ENCODE results near the gene TGM4. TPM values are rescaled to one million over a fixed set of nuclear protein-coding genes. Genes with fewer than 3 reads are reported as not detected.

TGM4 gene
- total RNA-seq, 1 donor from 2014 or later, result under 0.01 TPM

DNA sequence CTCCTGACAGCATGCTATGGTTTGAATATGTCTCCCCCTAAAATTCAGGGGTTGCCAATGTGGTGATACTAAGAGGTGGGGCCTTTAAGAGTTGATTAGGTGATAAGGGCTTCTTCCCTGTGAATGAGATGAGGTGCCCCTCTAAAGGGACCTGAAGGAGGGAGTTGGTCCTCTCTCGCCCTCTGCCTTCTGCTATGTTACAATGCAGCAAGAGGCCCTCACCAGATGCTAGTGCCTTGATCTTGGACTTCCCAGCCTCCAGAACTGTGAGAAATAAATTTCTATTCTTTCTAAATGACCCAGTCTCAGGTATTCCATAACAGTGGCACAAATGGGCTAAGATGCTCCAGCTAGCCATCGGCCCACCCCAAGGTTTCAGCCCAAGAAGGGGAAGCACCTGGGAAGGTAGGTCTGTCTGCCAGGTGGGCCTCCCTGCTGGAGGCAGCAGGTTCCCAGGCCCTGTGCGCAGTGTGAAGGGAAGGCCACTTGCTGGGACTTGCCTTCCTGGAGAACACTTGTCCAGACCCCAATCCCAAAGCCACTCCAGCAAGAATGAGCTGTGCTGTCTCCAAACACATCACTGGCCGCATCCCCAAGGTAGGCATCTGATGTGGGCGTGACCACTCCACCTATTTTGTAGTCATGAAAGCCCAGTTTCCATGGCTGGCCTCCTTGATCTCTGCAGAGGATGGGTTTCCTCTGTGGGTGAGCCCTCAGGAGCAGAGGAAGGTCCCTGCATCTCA, 9.0 kb downstream of the TGM4 start:
- no peaks in the 10 kb centered on the region for H3K27me3 ChIP-seq (ENCODE audit: control insufficient read depth, insufficient read depth, low read length)
- no peak overlapping the region for H3K4me3 ChIP-seq (ENCODE audit: low read depth, low read length)
- FAIRE-seq (no peak), DNase-seq (ENCODE audit: low read depth) (peak; percentile 80)
- H3K36me3 ChIP-seq (ENCODE audit: control insufficient read depth, insufficient read depth, low read length), result no peaks in the 10 kb centered on the region
- TF ChIP-seq, protein P1, sequence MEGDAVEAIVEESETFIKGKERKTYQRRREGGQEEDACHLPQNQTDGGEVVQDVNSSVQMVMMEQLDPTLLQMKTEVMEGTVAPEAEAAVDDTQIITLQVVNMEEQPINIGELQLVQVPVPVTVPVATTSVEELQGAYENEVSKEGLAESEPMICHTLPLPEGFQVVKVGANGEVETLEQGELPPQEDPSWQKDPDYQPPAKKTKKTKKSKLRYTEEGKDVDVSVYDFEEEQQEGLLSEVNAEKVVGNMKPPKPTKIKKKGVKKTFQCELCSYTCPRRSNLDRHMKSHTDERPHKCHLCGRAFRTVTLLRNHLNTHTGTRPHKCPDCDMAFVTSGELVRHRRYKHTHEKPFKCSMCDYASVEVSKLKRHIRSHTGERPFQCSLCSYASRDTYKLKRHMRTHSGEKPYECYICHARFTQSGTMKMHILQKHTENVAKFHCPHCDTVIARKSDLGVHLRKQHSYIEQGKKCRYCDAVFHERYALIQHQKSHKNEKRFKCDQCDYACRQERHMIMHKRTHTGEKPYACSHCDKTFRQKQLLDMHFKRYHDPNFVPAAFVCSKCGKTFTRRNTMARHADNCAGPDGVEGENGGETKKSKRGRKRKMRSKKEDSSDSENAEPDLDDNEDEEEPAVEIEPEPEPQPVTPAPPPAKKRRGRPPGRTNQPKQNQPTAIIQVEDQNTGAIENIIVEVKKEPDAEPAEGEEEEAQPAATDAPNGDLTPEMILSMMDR (IDR thresholded peaks at IDR 0.05; ENCODE audit: insufficient read depth, low read length, severe bottlenecking), result no peak

DNA sequence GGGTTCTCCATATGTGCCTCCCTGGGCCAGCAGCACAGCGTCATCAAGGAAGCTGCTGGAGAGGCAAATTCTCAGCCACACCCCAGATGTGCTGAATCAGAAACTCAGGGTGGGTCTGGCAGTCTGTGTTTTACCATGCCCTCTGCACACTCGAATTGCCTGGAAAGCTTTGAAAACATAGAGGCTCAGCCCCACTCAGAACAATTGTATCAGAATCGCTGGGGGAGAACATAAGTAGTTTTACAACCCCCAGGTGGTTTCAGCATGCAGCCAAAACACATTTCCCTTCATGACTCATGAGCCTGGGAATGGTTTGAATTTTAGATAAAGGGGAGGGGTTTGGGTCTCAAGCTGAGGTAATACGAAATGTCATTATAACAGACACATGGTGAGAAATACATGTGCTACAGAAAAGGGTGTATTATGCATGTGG, 9.6 kb downstream of the TGM4 start:
- H3K27me3 ChIP-seq (ENCODE audit: control insufficient read depth, insufficient read depth, low read length), result no peaks in the 10 kb centered on the region
- DNase-seq (ENCODE audit: low read depth) (peak; percentile 94), FAIRE-seq (peak; percentile 96)
- no peaks in the 10 kb centered on the region for H3K36me3 ChIP-seq (ENCODE audit: control insufficient read depth, insufficient read depth, low read length)
- TF ChIP-seq, protein P1 (IDR thresholded peaks at IDR 0.05; ENCODE audit: insufficient read depth, low read length, severe bottlenecking), result no peak
- H3K4me3 ChIP-seq (ENCODE audit: low read depth, low read length), result no peak overlapping the region

DNA sequence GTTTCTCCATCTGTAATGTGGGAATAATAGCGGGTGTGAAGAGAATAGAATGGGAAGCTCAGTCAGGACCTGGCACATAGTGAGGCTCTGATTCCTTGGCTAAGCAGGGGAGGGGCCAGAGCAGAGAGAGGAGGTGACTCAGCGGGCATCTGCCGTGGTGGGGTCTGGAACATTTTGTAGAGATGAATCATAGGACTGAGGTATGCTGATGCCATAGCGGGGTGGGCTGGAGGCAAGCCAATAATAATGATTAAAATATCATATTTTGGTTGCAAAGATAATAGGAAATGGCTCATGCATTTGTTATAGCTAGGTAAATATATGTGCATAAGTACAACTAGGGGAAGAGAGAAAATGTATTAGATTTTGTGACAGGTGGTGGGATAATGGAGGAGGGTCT, 11.2 kb downstream of the TGM4 start:
- no peaks in the 10 kb centered on the region for H3K36me3 ChIP-seq (ENCODE audit: control insufficient read depth, insufficient read depth, low read length)
- no peaks in the 10 kb centered on the region for H3K27me3 ChIP-seq (ENCODE audit: control insufficient read depth, insufficient read depth, low read length)
- TF ChIP-seq, protein P1 (IDR thresholded peaks at IDR 0.05; ENCODE audit: insufficient read depth, low read length, severe bottlenecking), result no peak
- DNase-seq (ENCODE audit: low read depth), result peak; percentile 96
- FAIRE-seq, result no peak
- no peak overlapping the region for H3K4me3 ChIP-seq (ENCODE audit: low read depth, low read length)

DNA sequence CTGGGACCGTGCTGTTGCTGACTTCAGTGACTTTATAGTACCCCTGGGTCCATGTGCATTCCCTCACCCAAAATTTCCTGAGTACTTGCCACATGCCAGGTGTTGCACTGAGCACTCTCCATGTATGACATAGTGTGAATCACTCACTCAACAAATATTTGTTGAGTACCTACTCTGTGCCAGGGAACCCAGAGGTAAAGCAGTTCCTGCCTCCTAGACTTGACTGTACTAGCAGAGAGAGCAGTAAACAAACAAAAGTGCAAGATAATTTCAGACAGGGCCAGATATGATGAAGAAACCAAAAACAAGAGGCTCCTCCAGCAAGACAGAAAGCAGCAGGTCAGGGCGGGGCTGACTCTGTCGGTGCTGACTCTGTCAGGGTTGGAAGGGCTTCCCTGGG, 12.2 kb downstream of the TGM4 start:
- FAIRE-seq, result peak; percentile 99
- TF ChIP-seq, protein P1 (IDR thresholded peaks at IDR 0.05; ENCODE audit: insufficient read depth, low read length, severe bottlenecking), result no peak

DNA sequence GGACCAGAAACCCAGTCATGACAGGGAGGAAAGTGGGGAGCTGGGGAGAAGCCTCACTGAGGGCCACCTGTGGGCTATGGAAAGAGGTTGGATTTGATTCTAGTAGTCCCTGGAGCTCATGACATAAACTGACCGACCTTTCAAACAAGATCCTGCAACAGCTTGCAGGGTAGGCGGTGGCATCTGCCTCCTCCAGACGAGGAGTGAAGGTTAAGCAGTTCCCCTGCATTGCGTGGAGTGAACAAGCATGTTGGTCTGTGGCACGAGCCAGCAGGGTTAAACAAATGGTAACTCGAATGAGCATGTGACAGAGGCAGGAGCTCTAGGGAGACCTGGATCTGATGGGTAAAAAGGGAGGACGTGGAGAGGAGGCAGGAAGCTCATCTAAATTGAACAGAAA, 12.7 kb downstream of the TGM4 start:
- H3K4me3 ChIP-seq (ENCODE audit: low read depth, low read length), result no peak overlapping the region
- no peaks in the 10 kb centered on the region for H3K36me3 ChIP-seq (ENCODE audit: control insufficient read depth, insufficient read depth, low read length)
- DNase-seq (ENCODE audit: low read depth), result peak; percentile 60
- no peak for FAIRE-seq
- H3K27me3 ChIP-seq (ENCODE audit: control insufficient read depth, insufficient read depth, low read length), result no peaks in the 10 kb centered on the region
- TF ChIP-seq, protein P1 (IDR thresholded peaks at IDR 0.05; ENCODE audit: insufficient read depth, low read length, severe bottlenecking), result no peak

More for the DNA sequence above, 12.2 kb downstream of the TGM4 start:
- no peaks in the 10 kb centered on the region for H3K36me3 ChIP-seq (ENCODE audit: control insufficient read depth, insufficient read depth, low read length)
- H3K27me3 ChIP-seq (ENCODE audit: control insufficient read depth, insufficient read depth, low read length), result no peaks in the 10 kb centered on the region
- DNase-seq (ENCODE audit: low read depth), result peak; percentile 99
- no peak overlapping the region for H3K4me3 ChIP-seq (ENCODE audit: low read depth, low read length)

DNA sequence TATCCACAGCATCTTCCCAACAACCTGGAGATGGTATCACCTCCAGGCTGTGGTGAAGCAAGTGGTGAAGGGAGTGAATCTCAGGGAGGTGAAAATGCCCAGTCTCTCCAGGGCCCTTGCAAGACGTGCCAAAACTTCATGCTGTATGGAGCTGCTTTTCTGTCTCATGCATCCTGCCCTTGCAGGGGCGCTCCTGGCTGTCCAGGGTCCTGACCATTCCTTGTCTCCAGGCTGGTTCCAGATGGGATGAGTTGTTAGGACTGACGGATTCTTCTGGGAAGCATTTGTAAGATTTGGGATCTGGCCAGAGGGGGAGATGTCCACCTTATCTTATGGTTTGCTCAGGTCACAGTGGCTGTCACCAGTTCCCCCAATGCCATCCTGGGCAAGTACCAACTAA, 15.8 kb downstream of the TGM4 start:
- no peak for FAIRE-seq
- no peak for DNase-seq (ENCODE audit: low read depth)
- TF ChIP-seq, protein P1 (IDR thresholded peaks at IDR 0.05; ENCODE audit: insufficient read depth, low read length, severe bottlenecking), result no peak
- no peak overlapping the region for H3K4me3 ChIP-seq (ENCODE audit: low read depth, low read length)
- H3K36me3 ChIP-seq (ENCODE audit: control insufficient read depth, insufficient read depth, low read length), result no peaks in the 10 kb centered on the region
- no peaks in the 10 kb centered on the region for H3K27me3 ChIP-seq (ENCODE audit: control insufficient read depth, insufficient read depth, low read length)

Data from bronchial epithelial cell (primary cell).